ENCODE results near the gene AUTS2. TPM values are rescaled to one million over a fixed set of nuclear protein-coding genes. Genes with fewer than 3 reads are reported as not detected.

AUTS2 gene
- total and polyA plus RNA-seq, 2 of the 8 experiments (the other 6 are each of a cell fraction or from before 2014, with no cell fraction given): 25.9 to 101 TPM

DNA sequence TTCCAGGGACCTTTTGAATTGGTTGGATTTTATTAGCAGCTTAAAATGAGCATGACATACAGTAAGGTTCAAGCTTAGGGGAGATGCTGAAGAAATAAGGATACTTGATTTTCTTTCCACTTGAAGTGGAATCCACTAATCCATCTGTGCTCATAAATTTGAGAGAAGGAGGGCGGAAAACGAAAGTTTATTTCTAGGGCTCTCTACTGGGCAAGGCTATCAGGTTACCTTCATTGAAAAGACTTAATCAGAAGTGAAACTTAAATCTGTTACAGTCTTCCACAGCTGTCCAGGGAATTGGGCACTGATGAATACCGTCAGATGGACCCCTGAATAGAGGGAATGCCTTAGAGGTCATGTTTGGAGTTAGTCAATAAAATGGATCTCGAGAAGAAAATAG, 21.8 kb downstream of the AUTS2 start (continued):
- TF ChIP-seq, protein P1, sequence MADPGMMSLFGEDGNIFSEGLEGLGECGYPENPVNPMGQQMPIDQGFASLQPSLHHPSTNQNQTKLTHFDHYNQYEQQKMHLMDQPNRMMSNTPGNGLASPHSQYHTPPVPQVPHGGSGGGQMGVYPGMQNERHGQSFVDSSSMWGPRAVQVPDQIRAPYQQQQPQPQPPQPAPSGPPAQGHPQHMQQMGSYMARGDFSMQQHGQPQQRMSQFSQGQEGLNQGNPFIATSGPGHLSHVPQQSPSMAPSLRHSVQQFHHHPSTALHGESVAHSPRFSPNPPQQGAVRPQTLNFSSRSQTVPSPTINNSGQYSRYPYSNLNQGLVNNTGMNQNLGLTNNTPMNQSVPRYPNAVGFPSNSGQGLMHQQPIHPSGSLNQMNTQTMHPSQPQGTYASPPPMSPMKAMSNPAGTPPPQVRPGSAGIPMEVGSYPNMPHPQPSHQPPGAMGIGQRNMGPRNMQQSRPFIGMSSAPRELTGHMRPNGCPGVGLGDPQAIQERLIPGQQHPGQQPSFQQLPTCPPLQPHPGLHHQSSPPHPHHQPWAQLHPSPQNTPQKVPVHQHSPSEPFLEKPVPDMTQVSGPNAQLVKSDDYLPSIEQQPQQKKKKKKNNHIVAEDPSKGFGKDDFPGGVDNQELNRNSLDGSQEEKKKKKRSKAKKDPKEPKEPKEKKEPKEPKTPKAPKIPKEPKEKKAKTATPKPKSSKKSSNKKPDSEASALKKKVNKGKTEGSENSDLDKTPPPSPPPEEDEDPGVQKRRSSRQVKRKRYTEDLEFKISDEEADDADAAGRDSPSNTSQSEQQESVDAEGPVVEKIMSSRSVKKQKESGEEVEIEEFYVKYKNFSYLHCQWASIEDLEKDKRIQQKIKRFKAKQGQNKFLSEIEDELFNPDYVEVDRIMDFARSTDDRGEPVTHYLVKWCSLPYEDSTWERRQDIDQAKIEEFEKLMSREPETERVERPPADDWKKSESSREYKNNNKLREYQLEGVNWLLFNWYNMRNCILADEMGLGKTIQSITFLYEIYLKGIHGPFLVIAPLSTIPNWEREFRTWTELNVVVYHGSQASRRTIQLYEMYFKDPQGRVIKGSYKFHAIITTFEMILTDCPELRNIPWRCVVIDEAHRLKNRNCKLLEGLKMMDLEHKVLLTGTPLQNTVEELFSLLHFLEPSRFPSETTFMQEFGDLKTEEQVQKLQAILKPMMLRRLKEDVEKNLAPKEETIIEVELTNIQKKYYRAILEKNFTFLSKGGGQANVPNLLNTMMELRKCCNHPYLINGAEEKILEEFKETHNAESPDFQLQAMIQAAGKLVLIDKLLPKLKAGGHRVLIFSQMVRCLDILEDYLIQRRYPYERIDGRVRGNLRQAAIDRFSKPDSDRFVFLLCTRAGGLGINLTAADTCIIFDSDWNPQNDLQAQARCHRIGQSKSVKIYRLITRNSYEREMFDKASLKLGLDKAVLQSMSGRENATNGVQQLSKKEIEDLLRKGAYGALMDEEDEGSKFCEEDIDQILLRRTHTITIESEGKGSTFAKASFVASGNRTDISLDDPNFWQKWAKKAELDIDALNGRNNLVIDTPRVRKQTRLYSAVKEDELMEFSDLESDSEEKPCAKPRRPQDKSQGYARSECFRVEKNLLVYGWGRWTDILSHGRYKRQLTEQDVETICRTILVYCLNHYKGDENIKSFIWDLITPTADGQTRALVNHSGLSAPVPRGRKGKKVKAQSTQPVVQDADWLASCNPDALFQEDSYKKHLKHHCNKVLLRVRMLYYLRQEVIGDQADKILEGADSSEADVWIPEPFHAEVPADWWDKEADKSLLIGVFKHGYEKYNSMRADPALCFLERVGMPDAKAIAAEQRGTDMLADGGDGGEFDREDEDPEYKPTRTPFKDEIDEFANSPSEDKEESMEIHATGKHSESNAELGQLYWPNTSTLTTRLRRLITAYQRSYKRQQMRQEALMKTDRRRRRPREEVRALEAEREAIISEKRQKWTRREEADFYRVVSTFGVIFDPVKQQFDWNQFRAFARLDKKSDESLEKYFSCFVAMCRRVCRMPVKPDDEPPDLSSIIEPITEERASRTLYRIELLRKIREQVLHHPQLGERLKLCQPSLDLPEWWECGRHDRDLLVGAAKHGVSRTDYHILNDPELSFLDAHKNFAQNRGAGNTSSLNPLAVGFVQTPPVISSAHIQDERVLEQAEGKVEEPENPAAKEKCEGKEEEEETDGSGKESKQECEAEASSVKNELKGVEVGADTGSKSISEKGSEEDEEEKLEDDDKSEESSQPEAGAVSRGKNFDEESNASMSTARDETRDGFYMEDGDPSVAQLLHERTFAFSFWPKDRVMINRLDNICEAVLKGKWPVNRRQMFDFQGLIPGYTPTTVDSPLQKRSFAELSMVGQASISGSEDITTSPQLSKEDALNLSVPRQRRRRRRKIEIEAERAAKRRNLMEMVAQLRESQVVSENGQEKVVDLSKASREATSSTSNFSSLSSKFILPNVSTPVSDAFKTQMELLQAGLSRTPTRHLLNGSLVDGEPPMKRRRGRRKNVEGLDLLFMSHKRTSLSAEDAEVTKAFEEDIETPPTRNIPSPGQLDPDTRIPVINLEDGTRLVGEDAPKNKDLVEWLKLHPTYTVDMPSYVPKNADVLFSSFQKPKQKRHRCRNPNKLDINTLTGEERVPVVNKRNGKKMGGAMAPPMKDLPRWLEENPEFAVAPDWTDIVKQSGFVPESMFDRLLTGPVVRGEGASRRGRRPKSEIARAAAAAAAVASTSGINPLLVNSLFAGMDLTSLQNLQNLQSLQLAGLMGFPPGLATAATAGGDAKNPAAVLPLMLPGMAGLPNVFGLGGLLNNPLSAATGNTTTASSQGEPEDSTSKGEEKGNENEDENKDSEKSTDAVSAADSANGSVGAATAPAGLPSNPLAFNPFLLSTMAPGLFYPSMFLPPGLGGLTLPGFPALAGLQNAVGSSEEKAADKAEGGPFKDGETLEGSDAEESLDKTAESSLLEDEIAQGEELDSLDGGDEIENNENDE (IDR thresholded peaks at IDR 0.05; ENCODE audit: insufficient replicate concordance, low read length): no peak
- TF ChIP-seq, protein P2, sequence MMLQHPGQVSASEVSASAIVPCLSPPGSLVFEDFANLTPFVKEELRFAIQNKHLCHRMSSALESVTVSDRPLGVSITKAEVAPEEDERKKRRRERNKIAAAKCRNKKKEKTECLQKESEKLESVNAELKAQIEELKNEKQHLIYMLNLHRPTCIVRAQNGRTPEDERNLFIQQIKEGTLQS (IDR thresholded peaks at IDR 0.05; ENCODE audit: insufficient read depth, low read depth, low read length): no peak
